Activated naive CD4-positive, alpha-beta T cell treated with anti-CD3 and anti-CD28 coated beads for 36 hours (primary cell): ENCODE measurements around the gene BTG2. TPM values are rescaled to one million over a fixed set of nuclear protein-coding genes. Genes with fewer than 3 reads are reported as not detected.
A peak's percentile ranks its signal among the peaks of the same experiment; 100 is the strongest.
"Not testable (repeated sequence)": the region's sequence is repeated elsewhere in the genome, so short reads cannot be mapped to it uniquely, and the experiment has no call there.

Experiments used
- CTCF ChIA-PET: fragments of 350-600 bp; sonication (Branson Sonifier 250); formaldehyde crosslinking; loops from one replicate; lab custom pipeline; 2021; ENCODE audit warnings: antibody characterized with exemption; lab: Charles Lee
- DNase-seq: peaks from one replicate; pipeline ENCODE4 v3.0.0-alpha.2; 2020
- H3K27ac Mint-ChIP-seq: one replicate; pipeline ENCODE4 v1.8.0; 2021; ENCODE audit warnings: mild to moderate bottlenecking, mixed read lengths
- H3K27me3 Mint-ChIP-seq: one replicate; pipeline ENCODE4 v1.8.0; 2021; ENCODE audit warnings: low read depth, mixed read lengths
- H3K36me3 Mint-ChIP-seq: one replicate; pipeline ENCODE4 v1.8.0; 2021; ENCODE audit warnings: low read depth, mixed read lengths
- H3K4me1 Mint-ChIP-seq: one replicate; pipeline ENCODE4 v1.8.0; 2021; ENCODE audit warnings: low read depth, mixed read lengths
- H3K4me3 Mint-ChIP-seq: one replicate; pipeline ENCODE4 v1.8.0; 2021; ENCODE audit warnings: mild to moderate bottlenecking, moderate library complexity, mixed read lengths
- H3K9me3 Mint-ChIP-seq: one replicate; pipeline ENCODE4 v1.8.0; 2021; ENCODE audit warnings: mixed read lengths
- intact Hi-C: fragments of 100-400 bp; cut with micrococcal nuclease; formaldehyde crosslinking; loops from one replicate; pipeline ENCODE4 v1.15.1; 2023
- total RNA-seq, 2 experiments: library from RNA; stranded (reverse); gene quantifications; one replicate each; pipeline ENCODE4 v1.2.3, GENCODE V29; 2021

BTG2 gene, protein sequence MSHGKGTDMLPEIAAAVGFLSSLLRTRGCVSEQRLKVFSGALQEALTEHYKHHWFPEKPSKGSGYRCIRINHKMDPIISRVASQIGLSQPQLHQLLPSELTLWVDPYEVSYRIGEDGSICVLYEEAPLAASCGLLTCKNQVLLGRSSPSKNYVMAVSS
- 100 to 1,000 TPM; 106 to 109 TPM for total RNA-seq

GRCh38 chr1:203304919-203305808 lies at the start of gene BTG2:
Gene BTG2, plus strand, starts transcription at chr1:203305519. Its CDS starts 88 bp downstream, at chr1:203305607.
- intact Hi-C loops, result loop anchor here (1.0 to 5.0 kb wide), 5 partner anchors 16 to 492 kb away; partner anchors contain the start of genes ADIPOR1, ZBED6 and ZC3H11A
- DNase-seq, result peak; percentile 96
- Mint-ChIP-seq H3K27ac (peak within 1 kb of the TSS; percentile 99), H3K27me3 (no peaks in the 10 kb centered on the region), H3K4me3 (peak within 1 kb of the TSS; percentile 97), H3K36me3 (peaks cover 46% of the 10 kb centered on the region), H3K9me3 (no peaks in the 10 kb centered on the region), H3K4me1 (peaks cover 56% of the 10 kb centered on the region)
- CTCF ChIA-PET, result interaction anchor here (0.7 to 9.3 kb wide), 5 partner anchors 15 to 33 kb away, joined by 3 to 186 read pairs (median 39); no protein-coding TSS in a partner anchor

DNA sequence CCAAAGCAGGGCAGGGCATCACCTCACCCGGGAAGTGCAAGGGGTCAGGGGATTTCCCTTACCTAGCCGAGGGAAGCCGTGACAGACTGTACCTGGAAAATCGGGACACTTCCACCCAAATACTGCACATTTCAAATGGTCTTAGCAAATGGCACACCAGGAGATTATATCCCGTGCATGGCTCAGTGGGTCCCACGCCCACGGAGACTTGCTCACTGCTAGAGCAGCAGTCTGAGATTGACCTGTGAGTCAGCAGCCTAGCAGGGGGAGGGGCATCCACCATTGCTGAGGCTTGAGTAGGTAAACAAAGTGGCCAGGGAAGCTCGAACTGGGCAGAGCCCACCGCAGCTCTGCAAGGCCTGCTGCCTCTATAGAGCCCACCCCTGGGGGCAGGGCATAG lies 48.7 kb upstream of the BTG2 start:
- H3K4me3 Mint-ChIP-seq, H3K36me3 Mint-ChIP-seq, intact Hi-C loops, DNase-seq, H3K9me3 Mint-ChIP-seq, H3K4me1 Mint-ChIP-seq, H3K27ac Mint-ChIP-seq: not testable (repeated sequence)
- CTCF ChIA-PET, result interaction anchor here (1.0 kb wide), 1 partner anchor 13 kb away, joined by 3 read pairs; no protein-coding TSS in a partner anchor
- peaks cover 15% of the 10 kb centered on the region for H3K27me3 Mint-ChIP-seq

DNA sequence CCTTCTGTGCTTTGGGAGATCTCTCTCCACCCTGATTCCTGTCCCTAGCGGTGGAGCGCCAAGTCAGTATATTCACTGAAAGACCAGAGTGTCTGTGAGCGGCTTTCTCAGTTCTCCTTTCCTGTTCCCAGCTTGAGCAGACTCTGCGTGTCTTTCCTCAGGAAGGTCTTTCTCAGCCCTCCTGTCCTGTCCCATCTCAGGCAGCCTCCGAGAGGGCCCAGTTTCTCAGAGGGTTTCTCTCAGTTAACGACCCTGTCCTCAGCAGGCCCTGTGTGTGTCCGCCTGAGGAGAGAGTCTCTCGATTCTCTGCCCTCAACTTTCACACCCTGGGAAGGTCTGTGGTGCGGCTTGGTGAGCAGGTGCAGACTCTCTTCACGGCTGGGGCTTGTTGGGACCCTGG lies 41.8 kb upstream of the BTG2 start:
- no peaks in the 10 kb centered on the region for H3K36me3 Mint-ChIP-seq
- no peaks in the 10 kb centered on the region for H3K27me3 Mint-ChIP-seq
- H3K4me1 Mint-ChIP-seq, result peaks cover 8% of the 10 kb centered on the region
- no peak overlapping the region for H3K27ac Mint-ChIP-seq
- no peaks in the 10 kb centered on the region for H3K9me3 Mint-ChIP-seq
- intact Hi-C loops, result no loop called here
- DNase-seq, result no peak
- H3K4me3 Mint-ChIP-seq, result no peak overlapping the region
- CTCF ChIA-PET, result interaction anchor here (1.9 to 10.1 kb wide), 3 partner anchors 78 to 225 kb away, joined by 4 to 686 read pairs (median 7); partner anchors contain the start of gene FMOD

GRCh38 chr1:203264052-203264501 lies 41.2 kb upstream of the BTG2 start:
- Mint-ChIP-seq H3K36me3 (no peaks in the 10 kb centered on the region), H3K27ac (no peak overlapping the region), H3K27me3 (no peaks in the 10 kb centered on the region), H3K4me3 (no peak overlapping the region), H3K4me1 (peaks cover 8% of the 10 kb centered on the region), H3K9me3 (no peaks in the 10 kb centered on the region)
- DNase-seq, result no peak
- CTCF ChIA-PET, result interaction anchor here (0.6 to 10.1 kb wide), 5 partner anchors 15 to 243 kb away, joined by 3 to 686 read pairs (median 3); partner anchors contain the start of gene FMOD
- intact Hi-C loops, result no loop called here

GRCh38 chr1:203265541-203265940 lies 39.8 kb upstream of the BTG2 start:
- intact Hi-C loops, result loop anchor here (5.0 kb wide), 2 partner anchors 148 to 437 kb away; no protein-coding TSS in a partner anchor
- no peak overlapping the region for H3K27ac Mint-ChIP-seq
- H3K4me1 Mint-ChIP-seq, result peaks cover 8% of the 10 kb centered on the region
- H3K36me3 Mint-ChIP-seq, result no peaks in the 10 kb centered on the region
- no peak overlapping the region for H3K4me3 Mint-ChIP-seq
- CTCF ChIA-PET, result interaction anchor here (1.1 to 10.1 kb wide), 4 partner anchors 7 to 241 kb away, joined by 3 to 686 read pairs (median 5); partner anchors contain the start of gene FMOD
- no peaks in the 10 kb centered on the region for H3K27me3 Mint-ChIP-seq
- no peak for DNase-seq
- H3K9me3 Mint-ChIP-seq, result no peaks in the 10 kb centered on the region

GRCh38 chr1:203266140-203266539 lies 39.2 kb upstream of the BTG2 start:
- not testable (repeated sequence) for DNase-seq, H3K27me3 Mint-ChIP-seq, H3K9me3 Mint-ChIP-seq, H3K4me3 Mint-ChIP-seq, H3K27ac Mint-ChIP-seq, H3K36me3 Mint-ChIP-seq
- intact Hi-C loops, result loop anchor here (5.0 kb wide), 2 partner anchors 149 to 436 kb away; no protein-coding TSS in a partner anchor
- CTCF ChIA-PET, result interaction anchor here (1.0 to 10.1 kb wide), 5 partner anchors 23 to 238 kb away, joined by 3 to 686 read pairs (median 82); partner anchors contain the start of gene FMOD
- H3K4me1 Mint-ChIP-seq, result peaks cover 13% of the 10 kb centered on the region

DNA sequence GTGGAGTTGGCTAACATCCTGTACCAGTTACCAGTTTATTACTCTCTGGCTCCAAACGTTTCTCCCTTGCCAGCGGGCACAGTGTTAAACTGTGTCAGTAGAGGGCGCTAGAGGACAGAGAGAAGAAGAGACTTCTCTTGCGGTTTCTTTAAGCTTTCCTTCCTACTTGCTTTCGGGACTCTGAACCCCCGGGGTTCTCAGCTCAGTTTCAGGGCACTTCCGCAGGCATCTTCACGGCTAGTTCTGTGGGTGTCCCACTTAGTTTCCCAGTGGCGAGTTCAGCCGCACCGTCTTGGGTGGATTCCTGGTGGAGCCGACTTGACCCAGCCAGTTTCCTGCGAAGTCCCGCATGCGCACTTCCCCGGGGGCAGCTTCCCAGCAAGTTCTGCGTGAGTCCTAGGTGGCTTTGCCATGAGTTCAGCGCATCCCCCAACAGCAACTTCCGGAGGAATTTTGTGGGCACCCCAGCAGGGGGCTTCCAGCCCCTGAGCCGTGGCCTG lies 37.9 kb upstream of the BTG2 start:
- intact Hi-C loops, result loop anchor here (1.0 to 5.0 kb wide), 3 partner anchors 150 to 435 kb away; no protein-coding TSS in a partner anchor
- peak overlapping the region; percentile 85 for H3K27ac Mint-ChIP-seq
- no peaks in the 10 kb centered on the region for H3K36me3 Mint-ChIP-seq
- DNase-seq, result peak; percentile 90
- CTCF ChIA-PET, result interaction anchor here (0.5 to 11.2 kb wide), 55 partner anchors 11 to 494 kb away, joined by 3 to 686 read pairs (median 4); partner anchors contain the start of genes BTG2, FMOD and OPTC
- no peaks in the 10 kb centered on the region for H3K27me3 Mint-ChIP-seq
- peaks cover 19% of the 10 kb centered on the region for H3K4me1 Mint-ChIP-seq
- H3K9me3 Mint-ChIP-seq, result no peaks in the 10 kb centered on the region
- H3K4me3 Mint-ChIP-seq, result peak overlapping the region; percentile 83

- Mint-ChIP-seq H3K4me1 (peaks cover 20% of the 10 kb centered on the region), H3K27ac (peak overlapping the region; percentile 85), H3K9me3 (no peaks in the 10 kb centered on the region), H3K4me3 (peak overlapping the region; percentile 83), H3K27me3 (no peaks in the 10 kb centered on the region), H3K36me3 (no peaks in the 10 kb centered on the region)
- DNase-seq, result no peak
- CTCF ChIA-PET, result interaction anchor here (0.5 to 11.2 kb wide), 52 partner anchors 10 to 493 kb away, joined by 3 to 686 read pairs (median 4); partner anchors contain the start of genes BTG2, FMOD and OPTC
- intact Hi-C loops, result loop anchor here (1.0 to 5.0 kb wide), 3 partner anchors 151 to 434 kb away; no protein-coding TSS in a partner anchor
These were observed 37.4 kb upstream of the BTG2 start for GRCh38 chr1:203267912-203268311.

- DNase-seq, result peak; percentile 68
- H3K27ac Mint-ChIP-seq, result no peak overlapping the region
- no peak overlapping the region for H3K4me3 Mint-ChIP-seq
- no peaks in the 10 kb centered on the region for H3K9me3 Mint-ChIP-seq
- H3K27me3 Mint-ChIP-seq, result no peaks in the 10 kb centered on the region
- CTCF ChIA-PET, result interaction anchor here (0.5 to 11.2 kb wide), 33 partner anchors 9 to 463 kb away, joined by 3 to 686 read pairs (median 4); partner anchors contain the start of genes ATP2B4, BTG2 and FMOD
- peaks cover 30% of the 10 kb centered on the region for H3K4me1 Mint-ChIP-seq
- intact Hi-C loops, result loop anchor here (1.0 to 5.0 kb wide), 4 partner anchors 152 to 433 kb away; partner anchors contain the start of gene PPFIA4
- H3K36me3 Mint-ChIP-seq, result no peaks in the 10 kb centered on the region
These were observed 36.2 kb upstream of the BTG2 start for GRCh38 chr1:203268901-203269653.

GRCh38 chr1:203269654-203270020 lies 35.7 kb upstream of the BTG2 start:
- CTCF ChIA-PET, result interaction anchor here (0.8 to 11.2 kb wide), 27 partner anchors 9 to 357 kb away, joined by 3 to 686 read pairs (median 5); partner anchors contain the start of genes ATP2B4, BTG2 and FMOD
- H3K4me3 Mint-ChIP-seq, result no peak overlapping the region
- H3K9me3 Mint-ChIP-seq, result no peaks in the 10 kb centered on the region
- no peak for DNase-seq
- intact Hi-C loops, result loop anchor here (1.0 to 5.0 kb wide), 4 partner anchors 152 to 433 kb away; partner anchors contain the start of gene PPFIA4
- H3K27ac Mint-ChIP-seq, result no peak overlapping the region
- H3K4me1 Mint-ChIP-seq, result peaks cover 36% of the 10 kb centered on the region
- no peaks in the 10 kb centered on the region for H3K27me3 Mint-ChIP-seq
- H3K36me3 Mint-ChIP-seq, result no peaks in the 10 kb centered on the region

- Mint-ChIP-seq H3K9me3 (no peaks in the 10 kb centered on the region), H3K4me3 (no peak overlapping the region)
- CTCF ChIA-PET, result interaction anchor here (0.6 to 11.2 kb wide), 18 partner anchors 19 to 235 kb away, joined by 3 to 686 read pairs (median 6); partner anchors contain the start of genes BTG2 and FMOD
These were observed 34.9 kb upstream of the BTG2 start for GRCh38 chr1:203270448-203270847.

More at GRCh38 chr1:203270448-203270847, 34.9 kb upstream of the BTG2 start:
- DNase-seq, result no peak
- H3K27me3 Mint-ChIP-seq, result no peaks in the 10 kb centered on the region
- peaks cover 43% of the 10 kb centered on the region for H3K4me1 Mint-ChIP-seq
- no peaks in the 10 kb centered on the region for H3K36me3 Mint-ChIP-seq
- intact Hi-C loops, result no loop called here
- H3K27ac Mint-ChIP-seq, result peak overlapping the region; percentile 69
